Stimulated activated CD4-positive, alpha-beta T cell treated with anti-CD3 and anti-CD28 coated beads, Interleukin-15, amount 100 ng/mL, for 24 hours (primary cell): ENCODE data around the gene CISH.
A peak's percentile ranks its signal among the peaks of the same experiment; 100 is the strongest.

Experiments used
- DNase-seq: peaks from one replicate; pipeline ENCODE4 v3.0.0-alpha.2; 2020

The CISH gene

DNA sequence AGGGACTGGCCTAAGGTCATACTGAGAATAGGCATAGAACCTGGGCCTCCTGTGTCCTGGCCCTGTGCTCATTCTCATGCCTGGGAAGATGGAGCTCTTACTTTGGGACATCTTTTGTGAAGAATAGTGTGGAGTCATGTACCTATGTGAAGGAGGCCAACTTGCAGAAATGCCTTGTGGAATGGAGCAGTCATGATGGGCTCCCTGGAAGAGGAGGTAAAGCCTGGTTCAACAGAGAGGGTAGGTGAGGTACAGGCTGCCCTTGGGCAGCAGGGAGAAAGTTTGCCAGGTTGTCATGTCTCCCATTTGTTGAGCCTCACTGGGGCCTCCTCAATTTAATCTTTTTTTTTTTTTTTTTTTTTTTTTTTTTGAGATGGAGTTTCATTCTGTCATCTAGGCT, 23.5 kb upstream of the CISH start:
- no peak for DNase-seq

DNA sequence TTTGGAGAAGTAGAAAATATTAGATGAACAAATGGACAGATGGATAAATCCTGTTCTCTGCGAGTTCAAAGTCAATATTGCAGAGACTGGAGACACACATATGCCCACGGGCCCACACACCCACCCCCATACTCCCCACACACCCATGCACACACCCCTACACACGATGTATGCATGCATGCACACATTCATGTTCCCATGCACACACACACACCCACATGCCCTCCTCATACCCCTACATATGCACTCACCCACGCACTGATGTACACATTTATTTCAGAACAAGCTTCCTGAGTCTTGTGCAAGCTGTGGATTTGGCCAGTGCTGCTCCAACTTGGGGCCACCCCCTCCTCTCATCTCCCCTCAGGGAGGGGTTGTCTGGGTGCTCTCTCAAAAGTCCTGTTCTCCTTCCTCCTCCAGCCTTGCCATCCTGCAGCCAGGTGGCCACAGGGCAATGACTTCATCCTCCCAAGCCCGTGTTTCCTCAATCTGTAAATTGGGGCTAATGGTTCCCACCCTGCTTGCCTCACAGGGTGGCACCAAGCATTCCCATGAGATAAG, 21.7 kb upstream of the CISH start:
- no peak for DNase-seq

DNA sequence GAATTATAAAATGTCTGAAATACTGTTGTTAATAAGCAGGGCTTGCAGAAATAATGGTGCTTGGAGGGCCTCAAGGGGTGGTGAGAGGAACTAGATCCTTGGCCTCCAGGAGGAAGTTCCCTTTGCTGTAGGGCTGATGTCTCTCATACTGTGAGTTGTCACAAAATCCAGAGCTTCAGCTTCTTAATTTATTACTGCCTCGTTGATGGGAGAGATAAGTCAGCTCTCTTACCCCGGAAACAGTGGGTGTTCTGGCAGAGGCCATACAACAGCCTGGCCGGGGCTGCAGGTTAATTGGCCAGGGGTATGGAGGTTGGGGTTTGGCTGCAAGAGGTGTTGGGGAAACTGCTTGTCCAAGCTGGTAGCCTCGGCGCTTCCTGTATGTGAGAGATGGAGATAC, 20.9 kb upstream of the CISH start:
- no peak for DNase-seq

DNA sequence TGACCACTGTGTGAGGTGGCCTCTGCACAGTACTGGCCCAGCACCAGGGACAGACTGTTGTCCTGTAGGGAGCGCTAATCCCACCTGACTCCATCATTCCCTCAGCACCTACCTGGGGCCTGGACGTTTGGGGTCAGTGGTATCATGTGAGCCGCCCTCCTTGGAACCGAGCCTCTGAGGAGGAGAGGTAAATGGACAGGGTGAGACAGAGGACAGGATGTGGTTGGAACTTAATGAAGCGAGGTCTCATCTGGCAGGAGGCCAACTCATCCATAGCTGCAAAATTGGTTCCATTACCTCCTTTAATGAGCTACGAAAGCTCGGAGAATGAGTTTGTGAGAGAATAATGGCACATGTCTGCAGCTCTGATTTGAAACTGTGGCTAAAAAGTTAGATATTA, 19.3 kb upstream of the CISH start:
- no peak for DNase-seq

DNA sequence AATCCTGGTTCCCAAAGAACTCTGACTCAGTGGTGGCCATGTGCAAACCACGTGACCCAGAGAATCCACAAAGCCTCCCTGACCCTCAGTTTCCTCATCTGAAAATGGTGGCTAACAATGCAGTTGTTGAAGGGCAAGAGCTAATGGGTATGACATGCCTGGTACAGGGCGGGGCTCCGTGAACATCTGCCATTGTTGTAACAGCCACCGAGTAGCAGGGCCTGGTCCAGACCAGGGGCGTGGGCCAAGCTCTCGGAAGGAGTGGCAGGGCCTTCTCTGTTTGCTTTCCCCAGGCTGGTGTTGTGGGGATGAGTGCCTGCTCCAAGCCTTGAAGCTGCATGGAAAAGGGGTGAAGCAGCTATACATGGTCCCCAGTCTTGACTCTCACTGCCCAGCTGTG, 18.8 kb upstream of the CISH start:
- no peak for DNase-seq

DNA sequence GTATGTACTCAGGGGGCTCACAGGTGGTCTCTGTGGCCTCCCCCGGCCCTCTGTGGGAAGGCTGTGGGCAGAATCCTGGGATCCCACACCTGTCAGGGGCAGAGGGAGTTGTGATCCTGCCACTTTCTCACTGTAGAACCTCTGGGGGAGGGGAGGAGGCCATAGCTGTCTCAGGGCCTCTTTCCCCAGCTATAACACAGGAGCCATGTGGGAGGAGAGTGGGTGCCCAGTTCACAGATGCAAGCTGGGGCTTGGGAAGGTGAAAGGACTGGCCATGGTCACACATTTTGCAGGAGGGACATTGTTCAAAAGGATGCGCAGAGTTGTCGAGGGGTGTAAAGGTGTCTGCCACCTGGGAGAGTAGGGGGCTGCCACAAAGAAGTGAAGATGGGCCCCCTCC, 17.0 kb upstream of the CISH start:
- no peak for DNase-seq

GRCh38 chr3:50627407-50628051, 16.0 kb upstream of the CISH start:
- DNase-seq, result peak; percentile 60

DNA sequence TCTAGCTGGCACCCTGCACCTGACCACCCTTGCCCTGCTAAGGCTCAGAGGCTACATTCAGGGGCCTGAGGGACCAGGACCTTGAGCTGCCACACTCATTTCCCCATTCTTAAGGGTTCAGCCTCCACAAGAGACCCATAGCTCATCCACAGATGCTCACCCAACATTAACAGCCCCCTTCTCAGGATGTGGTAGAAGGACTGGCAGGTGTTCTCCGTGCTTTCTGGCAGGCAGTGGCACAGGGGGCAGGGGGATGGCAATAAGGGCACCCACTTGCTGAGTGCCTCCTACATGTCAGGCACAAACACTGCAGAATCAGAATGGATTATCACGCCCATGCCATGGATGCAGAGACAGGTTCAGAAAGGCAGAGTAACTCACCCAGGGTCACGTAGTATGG, 14.8 kb upstream of the CISH start:
- no peak for DNase-seq

DNA sequence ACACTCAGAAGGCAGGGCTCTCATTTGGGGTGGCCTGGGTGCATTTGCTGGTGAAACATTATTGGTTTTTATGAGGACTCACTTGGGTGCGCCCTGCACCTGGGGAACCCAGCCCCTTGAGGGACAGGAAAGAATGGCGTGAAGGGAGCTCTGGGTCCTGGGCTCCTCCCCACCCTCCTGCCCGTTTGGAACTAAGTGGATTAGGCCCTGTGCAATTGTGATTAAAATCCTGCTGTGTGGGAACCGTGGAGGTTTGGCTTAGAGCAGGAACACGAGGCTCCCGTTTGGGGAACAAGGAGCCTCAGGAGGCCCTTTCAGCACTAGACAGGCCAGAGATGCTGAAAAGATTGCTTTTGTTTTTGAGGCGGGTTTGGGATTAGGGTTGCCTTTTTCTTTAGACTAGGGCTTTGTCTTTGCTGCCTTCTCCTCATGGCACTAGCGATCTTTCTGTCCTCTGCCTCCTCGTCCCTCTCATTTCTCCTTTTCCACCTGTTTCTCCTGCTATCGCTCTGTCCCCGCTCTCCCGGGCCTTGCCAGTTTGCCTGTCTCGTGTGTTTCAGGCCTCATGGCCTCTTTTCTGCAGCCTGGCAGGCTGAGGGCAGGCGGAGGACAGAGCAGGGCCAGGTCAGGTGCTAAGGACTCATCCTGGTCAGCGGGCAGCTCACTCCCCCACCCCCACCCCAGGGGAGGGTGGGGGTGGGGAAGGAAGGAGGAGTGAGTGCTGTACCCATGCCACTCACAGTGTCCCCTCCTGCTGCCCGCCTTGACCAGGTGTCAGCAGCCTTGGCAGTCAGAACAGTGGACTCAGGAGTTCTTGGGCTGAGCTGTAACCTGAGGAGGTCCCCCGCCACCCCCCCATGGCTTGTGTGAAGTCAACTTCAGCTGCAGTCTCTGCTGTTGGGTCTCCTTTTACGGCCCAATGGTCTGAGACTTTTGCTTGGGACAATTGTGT, 13.9 kb upstream of the CISH start:
- DNase-seq, result no peak

DNA sequence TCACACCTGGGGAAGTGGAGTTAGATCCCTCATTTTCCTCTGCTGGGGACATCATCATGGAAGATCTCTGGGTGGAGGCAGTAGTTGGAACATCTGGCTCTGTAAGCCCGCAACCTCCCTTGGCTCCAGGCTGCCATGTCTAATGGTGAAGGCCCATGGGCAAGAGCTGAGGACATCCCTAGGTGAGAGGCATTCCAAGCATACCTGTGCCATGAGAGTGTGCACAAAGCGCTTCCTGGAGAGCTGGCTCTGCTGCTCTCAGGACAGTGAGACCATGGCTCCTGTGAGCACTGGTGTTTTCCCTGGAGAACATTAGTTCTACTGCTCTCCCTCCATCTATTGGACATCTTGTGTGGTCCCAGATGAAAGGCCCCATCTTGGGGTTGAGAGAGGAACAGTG, 13.1 kb upstream of the CISH start:
- DNase-seq, result no peak

GRCh38 chr3:50623840-50624474, 12.4 kb upstream of the CISH start:
- DNase-seq, result peak; percentile 83

GRCh38 chr3:50622881-50623280, 11.3 kb upstream of the CISH start:
- no peak for DNase-seq

DNA sequence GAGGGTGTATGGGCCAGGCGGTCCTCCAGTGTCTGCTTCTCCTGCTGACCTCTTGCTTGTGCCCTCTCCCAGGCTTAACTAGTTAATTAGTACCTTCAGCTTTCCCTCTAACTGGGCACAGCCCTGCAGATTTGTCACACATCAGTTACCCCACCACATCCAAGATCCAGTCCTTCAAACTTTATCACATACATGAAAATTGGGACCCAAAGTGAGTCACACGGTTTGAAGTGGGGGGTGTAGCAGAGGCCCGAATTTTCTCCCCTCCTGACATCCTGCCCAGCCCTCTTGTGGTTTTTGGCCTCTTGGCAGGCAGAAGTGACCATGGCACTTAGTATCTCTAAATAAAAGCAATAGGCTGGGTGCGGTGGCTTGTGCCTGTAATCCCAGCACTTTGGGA, 9.2 kb upstream of the CISH start:
- DNase-seq, result no peak

DNA sequence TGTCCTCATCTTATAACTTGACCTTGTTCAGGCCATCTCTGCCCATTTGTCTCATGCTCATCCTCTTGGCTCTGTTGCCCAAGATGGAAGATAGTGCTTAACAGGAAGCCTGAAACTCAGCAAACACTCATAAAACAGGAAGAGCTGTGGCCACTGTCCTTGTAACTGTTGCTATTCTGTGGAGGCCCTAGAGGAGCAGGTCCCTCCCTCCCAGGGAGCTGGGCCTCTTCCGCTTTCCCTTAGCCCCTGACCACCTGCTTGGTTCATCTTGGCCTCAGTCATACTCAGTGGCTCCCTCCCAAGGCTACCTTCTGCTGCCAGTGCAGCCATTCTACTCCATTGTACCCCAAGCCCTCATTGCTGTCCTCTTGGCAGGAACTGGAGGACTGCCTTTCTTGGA, 8.8 kb upstream of the CISH start:
- no peak for DNase-seq

GRCh38 chr3:50617911-50618481, 6.4 kb upstream of the CISH start:
- DNase-seq, result peak; percentile 53

- no peak for DNase-seq
These were observed 5.7 kb upstream of the CISH start, which contains the start of gene MAPKAPK3 for GRCh38 chr3:50617096-50617791. MAPKAPK3 (plus strand) TSS chr3:50617151; CDS start chr3:50617566, 415 bp downstream.

DNA sequence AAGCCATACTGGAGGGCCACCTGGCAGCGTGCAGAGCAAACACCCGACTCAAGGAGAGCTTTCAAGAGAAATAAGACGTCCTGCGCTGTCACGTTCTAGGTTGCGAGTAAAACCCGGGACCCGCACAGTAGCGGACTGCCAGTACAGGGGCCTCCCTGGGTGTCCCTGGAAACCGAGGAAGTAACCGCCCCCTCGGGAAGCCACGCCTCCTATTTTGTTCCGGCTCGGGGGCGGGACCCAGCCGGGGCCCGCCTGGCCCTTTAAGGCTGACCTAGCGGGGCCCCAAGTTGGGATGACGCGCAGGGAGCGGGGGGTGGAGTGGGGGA, 5.2 kb upstream of the CISH start:
- DNase-seq, result peak; percentile 97

- DNase-seq, result peak; percentile 91
These were observed 4.6 kb upstream of the CISH start for GRCh38 chr3:50616003-50616769.

GRCh38 chr3:50615190-50615589, 3.6 kb upstream of the CISH start:
- no peak for DNase-seq

- DNase-seq, result peak; percentile 34
These were observed 1.6 kb upstream of the CISH start for GRCh38 chr3:50612970-50613846.
